Neural progenitor cell (in vitro differentiated cells): Measurements from ENCODE around the gene DENND2A. TPM values are rescaled to one million over a fixed set of nuclear protein-coding genes. Genes with fewer than 3 reads are reported as not detected.

Experiments
- DNase-seq: peaks from one replicate; pipeline ENCODE4 v3.0.0-alpha.2; 2016; ENCODE audit warnings: low spot score
- H2AFZ ChIP-seq: fragments of 200-600 bp; sonication (generic); replicated peaks from 2 replicates; pipeline ENCODE4 v1.6.1; 2016; ENCODE audit warnings: antibody characterized with exemption
- H3F3A ChIP-seq: fragments of 200-600 bp; sonication (generic); 2 replicates; pipeline ENCODE4 v1.6.1; 2016; ENCODE audit warnings: antibody characterized with exemption, low read depth
- H3K27ac ChIP-seq: fragments of 200-600 bp; sonication (generic); 2 replicates; pipeline ENCODE4 v1.5.1; 2016; ENCODE audit warnings: mild to moderate bottlenecking
- H3K27me3 ChIP-seq: fragments of 200-600 bp; sonication (generic); 2 replicates; pipeline ENCODE4 v1.6.1; 2016; ENCODE audit warnings: mild to moderate bottlenecking, moderate library complexity
- H3K36me3 ChIP-seq: fragments of 200-600 bp; sonication (generic); 2 replicates; pipeline ENCODE4 v1.5.1; 2016
- H3K4me1 ChIP-seq: fragments of 200-600 bp; sonication (generic); 2 replicates; pipeline ENCODE4 v1.6.1; 2016; ENCODE audit warnings: mixed run types
- H3K4me2 ChIP-seq: fragments of 200-600 bp; sonication (generic); 2 replicates; pipeline ENCODE4 v1.6.1; 2016
- H3K4me3 ChIP-seq: fragments of 200-600 bp; sonication (generic); 2 replicates; pipeline ENCODE4 v1.5.1; 2016
- H3K79me2 ChIP-seq: fragments of 200-600 bp; sonication (generic); 2 replicates; pipeline ENCODE4 v1.6.1; 2016; ENCODE audit warnings: low read depth
- H3K9ac ChIP-seq: fragments of 200-600 bp; sonication (generic); 2 replicates; pipeline ENCODE4 v1.6.1; 2016
- H3K9me3 ChIP-seq: fragments of 200-600 bp; sonication (generic); 2 replicates; pipeline ENCODE4 v1.5.1; 2016; ENCODE audit warnings: low read depth
- H4K20me1 ChIP-seq: fragments of 200-600 bp; sonication (generic); 2 replicates; pipeline ENCODE4 v1.6.1; 2016; ENCODE audit warnings: low read depth
- H3K27ac Mint-ChIP-seq: 3 replicates; pipeline ENCODE4 v1.8.0; 2021; ENCODE audit warnings: mixed read lengths
- H3K27me3 Mint-ChIP-seq: 2 replicates; pipeline ENCODE4 v1.8.0; 2022; ENCODE audit warnings: low read depth, mild to moderate bottlenecking, inconsistent platforms, moderate library complexity, mixed read lengths; ENCODE audit not compliant: insufficient read depth
- H3K36me3 Mint-ChIP-seq: 3 replicates; pipeline ENCODE4 v1.8.0; 2021; ENCODE audit warnings: mixed read lengths
- H3K4me1 Mint-ChIP-seq: 3 replicates; pipeline ENCODE4 v1.8.0; 2021; ENCODE audit warnings: mixed read lengths
- H3K4me3 Mint-ChIP-seq: 3 replicates; pipeline ENCODE4 v1.8.0; 2021; ENCODE audit warnings: mild to moderate bottlenecking, moderate library complexity, mixed read lengths
- H3K9me3 Mint-ChIP-seq: 3 replicates; pipeline ENCODE4 v1.8.0; 2020; ENCODE audit warnings: mixed read lengths
- EZH2 ChIP-seq: fragments of 200-600 bp; sonication (generic); IDR thresholded peaks from 2 replicates; pipeline ENCODE4 v1.6.1; 2017; ENCODE audit warnings: antibody characterized with exemption, mild to moderate bottlenecking, moderate library complexity
- EZH2phosphoT487 ChIP-seq: fragments of 200-600 bp; sonication (generic); IDR thresholded peaks from 2 replicates; pipeline ENCODE4 v1.6.1; 2017; ENCODE audit warnings: antibody characterized with exemption
- total RNA-seq: library from RNA; depleted of rRNA; stranded (reverse); fragments of >200 nt; gene quantifications from 2 replicates; pipeline ENCODE4 v1.2.3, GENCODE V29; 2015; ENCODE audit warnings: low replicate concordance
- TF ChIP-seq, protein P1 (sequence below): fragments of 200-600 bp; sonication (generic); IDR thresholded peaks from 2 replicates; pipeline ENCODE4 v1.5.1; 2017; ENCODE audit warnings: antibody characterized with exemption, mild to moderate bottlenecking

Gene DENND2A
- total RNA-seq, 1 donor from 2014 or later, result 27.0 TPM

DNA sequence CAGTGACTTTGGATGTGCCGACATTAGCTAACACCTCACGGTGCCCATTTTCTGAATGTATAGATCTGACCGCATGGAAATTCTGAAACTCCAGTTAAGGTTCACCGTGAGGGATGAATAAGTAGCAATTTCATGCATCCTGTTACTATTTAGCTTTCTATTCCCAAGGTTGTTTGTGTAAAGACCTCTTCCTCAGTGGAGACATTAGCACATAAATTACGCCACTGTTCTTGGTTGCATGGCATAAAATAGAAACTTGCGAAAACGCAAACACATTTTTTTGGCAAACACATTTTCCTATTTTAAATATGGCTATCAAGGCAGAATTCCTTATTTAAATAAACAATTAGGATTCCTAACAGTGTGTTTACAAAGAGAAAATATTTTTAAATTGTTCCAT is 36.5 kb downstream of the DENND2A start:
- Histone ChIP-seq H3K4me3 (no peak overlapping the region), H3K79me2 (no peaks in the 10 kb centered on the region), H3K36me3 (no peaks in the 10 kb centered on the region), H3K27me3 (no peaks in the 10 kb centered on the region), H3K4me1 (no peaks in the 10 kb centered on the region), H3K4me2 (no peak overlapping the region), H3K9ac (no peak overlapping the region), H4K20me1 (no peaks in the 10 kb centered on the region), H3K27ac (no peak overlapping the region), H3F3A (no peaks in the 10 kb centered on the region), H2AFZ (no peak overlapping the region), H3K9me3 (no peaks in the 10 kb centered on the region)
- DNase-seq, result no peak
- TF ChIP-seq, protein P1, sequence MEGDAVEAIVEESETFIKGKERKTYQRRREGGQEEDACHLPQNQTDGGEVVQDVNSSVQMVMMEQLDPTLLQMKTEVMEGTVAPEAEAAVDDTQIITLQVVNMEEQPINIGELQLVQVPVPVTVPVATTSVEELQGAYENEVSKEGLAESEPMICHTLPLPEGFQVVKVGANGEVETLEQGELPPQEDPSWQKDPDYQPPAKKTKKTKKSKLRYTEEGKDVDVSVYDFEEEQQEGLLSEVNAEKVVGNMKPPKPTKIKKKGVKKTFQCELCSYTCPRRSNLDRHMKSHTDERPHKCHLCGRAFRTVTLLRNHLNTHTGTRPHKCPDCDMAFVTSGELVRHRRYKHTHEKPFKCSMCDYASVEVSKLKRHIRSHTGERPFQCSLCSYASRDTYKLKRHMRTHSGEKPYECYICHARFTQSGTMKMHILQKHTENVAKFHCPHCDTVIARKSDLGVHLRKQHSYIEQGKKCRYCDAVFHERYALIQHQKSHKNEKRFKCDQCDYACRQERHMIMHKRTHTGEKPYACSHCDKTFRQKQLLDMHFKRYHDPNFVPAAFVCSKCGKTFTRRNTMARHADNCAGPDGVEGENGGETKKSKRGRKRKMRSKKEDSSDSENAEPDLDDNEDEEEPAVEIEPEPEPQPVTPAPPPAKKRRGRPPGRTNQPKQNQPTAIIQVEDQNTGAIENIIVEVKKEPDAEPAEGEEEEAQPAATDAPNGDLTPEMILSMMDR, result no peak
- TF ChIP-seq EZH2 (no peak), EZH2phosphoT487 (no peak)
- Mint-ChIP-seq H3K27ac (no peak overlapping the region), H3K27me3 (peaks cover 5% of the 10 kb centered on the region), H3K9me3 (no peaks in the 10 kb centered on the region), H3K4me3 (no peak overlapping the region), H3K4me1 (peaks cover 6% of the 10 kb centered on the region), H3K36me3 (peaks cover 25% of the 10 kb centered on the region)

- Mint-ChIP-seq H3K27ac (no peak overlapping the region), H3K9me3 (no peaks in the 10 kb centered on the region)
These were observed 38.9 kb downstream of the DENND2A start for GRCh38 chr7:140601566-140602174.

GRCh38 chr7:140600341-140600740 is 40.3 kb downstream of the DENND2A start:
- H3K4me1 ChIP-seq, result no peaks in the 10 kb centered on the region
- no peaks in the 10 kb centered on the region for H3K79me2 ChIP-seq
- peaks cover 3% of the 10 kb centered on the region for H3K36me3 ChIP-seq
- no peaks in the 10 kb centered on the region for H3F3A ChIP-seq
- no peak overlapping the region for H2AFZ ChIP-seq
- H3K27ac Mint-ChIP-seq, result no peak overlapping the region
- H4K20me1 ChIP-seq, result no peaks in the 10 kb centered on the region
- H3K27me3 Mint-ChIP-seq, result peaks cover 3% of the 10 kb centered on the region
- H3K4me2 ChIP-seq, result no peak overlapping the region
- no peak overlapping the region for H3K4me3 ChIP-seq
- TF ChIP-seq EZH2, result no peak
- TF ChIP-seq, protein P1, result no peak
- TF ChIP-seq EZH2phosphoT487, result no peak
- H3K36me3 Mint-ChIP-seq, result peaks cover 23% of the 10 kb centered on the region
- no peak for DNase-seq
- H3K4me3 Mint-ChIP-seq, result no peak overlapping the region
- H3K9me3 Mint-ChIP-seq, result no peaks in the 10 kb centered on the region
- no peak overlapping the region for H3K27ac ChIP-seq
- H3K9ac ChIP-seq, result no peak overlapping the region
- H3K4me1 Mint-ChIP-seq, result peaks cover 7% of the 10 kb centered on the region
- H3K27me3 ChIP-seq, result no peaks in the 10 kb centered on the region
- H3K9me3 ChIP-seq, result no peaks in the 10 kb centered on the region

More at GRCh38 chr7:140601566-140602174, 38.9 kb downstream of the DENND2A start:
- no peaks in the 10 kb centered on the region for H3K27me3 ChIP-seq
- DNase-seq, result no peak
- Mint-ChIP-seq H3K4me1 (peaks cover 8% of the 10 kb centered on the region), H3K27me3 (peaks cover 5% of the 10 kb centered on the region), H3K36me3 (peaks cover 21% of the 10 kb centered on the region), H3K4me3 (no peak overlapping the region)
- H2AFZ ChIP-seq, result no peak overlapping the region
- H3K27ac ChIP-seq, result no peak overlapping the region
- peaks cover 3% of the 10 kb centered on the region for H3K36me3 ChIP-seq
- no peak overlapping the region for H3K9ac ChIP-seq
- no peaks in the 10 kb centered on the region for H3F3A ChIP-seq
- H3K4me2 ChIP-seq, result no peak overlapping the region
- no peaks in the 10 kb centered on the region for H3K79me2 ChIP-seq
- no peak for TF ChIP-seq EZH2phosphoT487
- TF ChIP-seq, protein P1, result no peak
- H3K4me1 ChIP-seq, result no peaks in the 10 kb centered on the region
- H3K9me3 ChIP-seq, result no peaks in the 10 kb centered on the region
- no peak overlapping the region for H3K4me3 ChIP-seq
- no peaks in the 10 kb centered on the region for H4K20me1 ChIP-seq
